Left ventricle myocardium inferior (tissue), 1 donor: ENCODE results near the gene MBIP. TPM values are rescaled to one million over a fixed set of nuclear protein-coding genes. Genes with fewer than 3 reads are reported as not detected.
A peak's percentile ranks its signal among the peaks of the same experiment; 100 is the strongest.

ENCODE experiments used
- DNase-seq: peaks from one replicate; pipeline ENCODE4 v3.0.0-alpha.2; 2020
- H3K27ac ChIP-seq: fragments of 200-600 bp; replicated peaks from 2 replicates; pipeline ENCODE4 v1.8.0; 2021
- H3K27me3 ChIP-seq: fragments of 200-600 bp; 2 replicates; pipeline ENCODE4 v1.8.0; 2021; ENCODE audit warnings: low read depth
- H3K36me3 ChIP-seq: fragments of 200-600 bp; 2 replicates; pipeline ENCODE4 v1.8.0; 2021
- H3K4me1 ChIP-seq: fragments of 200-600 bp; 2 replicates; pipeline ENCODE4 v1.8.0; 2021
- H3K4me3 ChIP-seq: fragments of 200-600 bp; 2 replicates; pipeline ENCODE4 v1.8.0; 2021; ENCODE audit warnings: mild to moderate bottlenecking, moderate library complexity
- H3K9me3 ChIP-seq: fragments of 200-600 bp; replicated peaks from 2 replicates; pipeline ENCODE4 v1.8.0; 2021
- intact Hi-C: fragments of 100-400 bp; cut with micrococcal nuclease; formaldehyde crosslinking; loops from one replicate; pipeline ENCODE4 v1.11.0; 2022
- total RNA-seq: library from RNA; stranded (reverse); fragmentation: NEBNext Ultra II Directional; extraction: Animal tissue kit (Norgen Biotek cat#: 25700); gene quantifications from one replicate; pipeline ENCODE4 v1.2.1, GENCODE V29; 2021
- TF ChIP-seq, protein P1 (sequence below): fragments of 200-600 bp; IDR thresholded peaks from 2 replicates; pipeline ENCODE4 v1.8.0; 2021; ENCODE audit warnings: antibody characterized with exemption, mild to moderate bottlenecking, borderline replicate concordance
- donor health status: DM: no; HTN: yes; CAD: no; lungs with severe emphysema.

The MBIP gene
- total RNA-seq, 1 donor from 2014 or later: 8.4 TPM

DNA sequence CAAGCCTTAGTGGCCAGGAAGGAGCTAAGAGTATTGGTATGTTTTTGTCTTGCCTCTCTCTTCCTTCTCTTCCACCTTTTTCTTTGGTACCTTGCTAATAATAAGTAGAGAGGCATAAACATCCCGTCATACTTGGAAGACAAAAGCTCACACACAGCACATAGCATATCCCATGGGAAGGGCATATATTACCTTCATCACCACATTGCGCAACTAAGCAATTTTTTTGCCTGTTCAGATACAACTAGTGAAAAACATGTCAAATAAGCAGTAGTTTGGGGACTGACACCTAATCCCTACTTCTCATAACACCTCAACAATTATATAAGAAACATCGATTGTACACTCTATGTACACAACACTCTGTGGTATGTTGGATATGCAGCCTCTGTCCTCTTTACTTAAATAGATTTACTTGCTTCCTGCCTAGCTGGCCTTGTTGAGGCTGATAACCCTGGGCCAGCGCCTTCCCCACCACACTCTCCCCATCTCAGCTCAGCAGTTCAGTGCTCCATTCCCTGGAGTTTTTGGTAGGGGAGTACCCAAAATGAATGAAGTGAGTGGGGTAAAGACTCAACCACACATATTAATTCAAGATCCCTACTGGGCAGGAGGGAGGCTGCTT lies 35.4 kb downstream of the MBIP start:
- H3K36me3 ChIP-seq: no peaks in the 10 kb centered on the region
- no peaks in the 10 kb centered on the region for H3K9me3 ChIP-seq
- H3K27ac ChIP-seq: no peak overlapping the region
- DNase-seq: no peak
- no peak overlapping the region for H3K4me3 ChIP-seq
- TF ChIP-seq, protein P1, sequence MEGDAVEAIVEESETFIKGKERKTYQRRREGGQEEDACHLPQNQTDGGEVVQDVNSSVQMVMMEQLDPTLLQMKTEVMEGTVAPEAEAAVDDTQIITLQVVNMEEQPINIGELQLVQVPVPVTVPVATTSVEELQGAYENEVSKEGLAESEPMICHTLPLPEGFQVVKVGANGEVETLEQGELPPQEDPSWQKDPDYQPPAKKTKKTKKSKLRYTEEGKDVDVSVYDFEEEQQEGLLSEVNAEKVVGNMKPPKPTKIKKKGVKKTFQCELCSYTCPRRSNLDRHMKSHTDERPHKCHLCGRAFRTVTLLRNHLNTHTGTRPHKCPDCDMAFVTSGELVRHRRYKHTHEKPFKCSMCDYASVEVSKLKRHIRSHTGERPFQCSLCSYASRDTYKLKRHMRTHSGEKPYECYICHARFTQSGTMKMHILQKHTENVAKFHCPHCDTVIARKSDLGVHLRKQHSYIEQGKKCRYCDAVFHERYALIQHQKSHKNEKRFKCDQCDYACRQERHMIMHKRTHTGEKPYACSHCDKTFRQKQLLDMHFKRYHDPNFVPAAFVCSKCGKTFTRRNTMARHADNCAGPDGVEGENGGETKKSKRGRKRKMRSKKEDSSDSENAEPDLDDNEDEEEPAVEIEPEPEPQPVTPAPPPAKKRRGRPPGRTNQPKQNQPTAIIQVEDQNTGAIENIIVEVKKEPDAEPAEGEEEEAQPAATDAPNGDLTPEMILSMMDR: no peak
- intact Hi-C loops: no loop called here
- H3K27me3 ChIP-seq: peaks cover 39% of the 10 kb centered on the region
- no peaks in the 10 kb centered on the region for H3K4me1 ChIP-seq

DNA sequence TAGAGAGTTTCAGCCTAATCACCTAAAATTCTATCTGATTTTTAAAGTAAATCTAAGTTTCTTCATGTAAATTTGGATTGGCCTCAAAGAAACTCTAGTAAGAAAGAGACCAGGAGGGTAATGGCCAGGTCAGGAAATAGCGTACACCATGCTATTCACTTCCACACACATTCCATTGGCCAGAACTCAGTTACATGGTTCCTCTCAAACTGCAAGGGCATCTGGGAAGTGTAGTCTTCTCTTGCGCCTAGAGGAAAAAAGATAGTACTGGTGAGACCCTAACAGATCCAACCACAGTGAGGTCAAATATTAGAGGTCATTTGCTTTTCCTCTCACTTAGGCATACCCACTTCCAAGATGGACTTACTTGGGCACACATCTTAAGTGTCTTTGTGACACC lies 39.1 kb downstream of the MBIP start:
- intact Hi-C loops: no loop called here
- peaks cover 65% of the 10 kb centered on the region for H3K27me3 ChIP-seq

DNA sequence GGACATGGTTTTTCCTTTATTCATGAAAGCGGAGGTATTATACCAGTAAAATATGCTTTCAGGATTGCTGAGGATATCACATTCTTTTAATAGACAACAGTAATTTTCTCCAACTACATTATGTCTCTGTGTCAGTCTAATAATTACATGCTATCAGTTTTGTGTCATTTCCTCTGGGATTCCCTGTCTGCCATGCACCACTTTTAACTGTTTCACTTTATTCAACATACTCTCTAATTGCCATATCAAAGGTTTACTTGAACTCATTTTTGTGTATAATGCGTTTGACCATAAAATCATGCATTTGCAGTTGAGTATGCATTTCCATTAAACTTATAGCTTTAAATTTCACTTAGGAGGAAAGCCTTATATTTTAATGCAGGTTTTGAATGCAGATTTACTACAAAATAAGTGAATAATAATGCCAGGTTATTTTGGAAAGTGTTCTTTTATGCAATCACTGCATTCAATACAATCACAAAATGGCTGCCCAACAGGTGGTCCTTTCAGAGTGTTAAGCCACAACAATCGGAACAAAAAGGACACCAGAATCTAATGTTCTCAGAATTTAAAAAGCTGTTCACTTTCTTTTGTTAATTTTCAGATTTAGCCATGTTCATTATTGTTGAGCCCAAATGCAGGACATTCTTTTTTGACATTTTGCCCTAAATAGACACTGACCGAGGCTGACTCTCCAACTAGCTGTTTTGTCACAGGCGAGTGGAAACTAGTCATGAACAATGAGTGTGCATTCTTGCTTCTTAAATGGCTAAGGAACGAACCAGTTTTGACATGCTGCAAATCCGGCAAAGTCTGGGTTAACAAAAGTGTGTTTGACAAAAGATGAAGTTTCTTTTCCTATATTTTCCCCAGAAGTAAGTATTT lies 40.9 kb downstream of the MBIP start:
- no peak overlapping the region for H3K27ac ChIP-seq
- H3K9me3 ChIP-seq: no peaks in the 10 kb centered on the region
- TF ChIP-seq, protein P1: no peak
- H3K4me3 ChIP-seq: no peak overlapping the region
- H3K4me1 ChIP-seq: no peaks in the 10 kb centered on the region
- no peak for DNase-seq
- peaks cover 72% of the 10 kb centered on the region for H3K27me3 ChIP-seq
- intact Hi-C loops: no loop called here
- H3K36me3 ChIP-seq: no peaks in the 10 kb centered on the region

More for the DNA sequence above, 39.1 kb downstream of the MBIP start:
- H3K36me3 ChIP-seq: no peaks in the 10 kb centered on the region
- H3K27ac ChIP-seq: no peak overlapping the region
- no peaks in the 10 kb centered on the region for H3K9me3 ChIP-seq
- no peak for DNase-seq
- TF ChIP-seq, protein P1: no peak
- H3K4me3 ChIP-seq: no peak overlapping the region
- no peaks in the 10 kb centered on the region for H3K4me1 ChIP-seq

DNA sequence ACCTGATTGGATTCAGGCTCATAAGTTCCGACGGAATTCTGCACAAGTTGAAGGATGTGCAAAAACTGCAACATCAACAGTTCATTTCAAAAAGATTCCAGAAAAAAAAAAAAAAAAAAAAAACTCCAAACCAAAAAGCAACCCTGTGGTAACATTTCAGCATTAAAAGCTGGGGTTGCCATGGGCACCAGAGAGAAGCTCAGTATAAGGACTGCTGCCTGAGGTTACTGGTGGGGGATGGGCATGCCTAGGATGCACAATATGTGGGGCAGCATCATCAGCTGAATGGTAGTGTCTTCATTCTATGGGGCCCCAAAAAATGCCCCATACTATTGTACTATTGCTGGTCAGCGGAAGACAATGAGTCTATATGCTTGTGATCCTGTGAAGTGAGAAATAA lies 44.7 kb downstream of the MBIP start:
- H3K27me3 ChIP-seq: peaks cover 89% of the 10 kb centered on the region
- TF ChIP-seq, protein P1: no peak
- H3K27ac ChIP-seq: no peak overlapping the region
- H3K36me3 ChIP-seq: no peaks in the 10 kb centered on the region
- DNase-seq: no peak
- H3K4me1 ChIP-seq: peaks cover 10% of the 10 kb centered on the region
- intact Hi-C loops: no loop called here
- H3K9me3 ChIP-seq: no peaks in the 10 kb centered on the region
- no peak overlapping the region for H3K4me3 ChIP-seq

DNA sequence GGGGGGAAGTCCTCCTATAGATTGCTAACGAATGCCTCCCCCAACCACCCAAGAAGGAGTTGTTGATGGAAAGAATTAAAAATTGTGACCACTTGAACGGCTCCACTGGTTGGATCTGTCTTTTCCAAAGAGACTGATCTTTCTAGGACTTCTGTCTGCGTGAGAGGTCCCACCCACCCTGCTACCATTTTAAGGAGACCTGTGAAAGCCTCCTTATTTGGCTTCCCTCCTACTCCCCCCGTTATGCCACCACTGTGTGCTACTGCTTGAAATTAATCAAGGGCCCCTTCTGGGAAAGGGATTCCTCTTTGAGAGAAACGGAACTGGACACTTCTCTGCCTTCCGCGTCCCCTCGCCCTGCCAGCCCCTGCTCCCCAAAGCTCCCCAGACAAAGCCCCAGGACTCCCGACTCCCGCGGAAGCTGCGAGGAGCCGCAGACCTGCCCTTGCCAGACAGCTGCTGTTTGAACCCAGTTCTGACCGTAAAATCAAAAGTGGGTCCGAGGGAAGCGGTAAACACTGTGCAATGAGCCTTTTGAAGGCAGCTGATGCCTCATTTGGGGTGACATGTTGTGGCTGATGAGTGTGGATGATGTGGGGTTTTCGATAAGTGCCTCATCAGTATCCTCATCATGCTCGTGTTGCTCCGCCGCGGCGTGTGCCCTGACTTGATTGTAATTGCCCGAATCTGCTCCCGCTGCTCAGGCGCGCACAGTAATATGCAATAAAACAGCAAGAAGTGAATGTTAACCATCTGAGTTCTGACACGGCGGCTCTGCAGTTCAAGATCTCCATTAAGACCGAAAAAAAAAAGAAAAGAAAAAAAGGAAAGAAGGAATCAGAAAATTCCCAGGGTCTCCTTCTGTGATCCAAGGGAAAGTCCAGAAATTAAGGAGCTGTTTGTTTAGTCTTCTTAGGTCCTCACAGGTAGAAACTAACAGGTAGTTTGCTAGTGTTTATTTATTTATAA lies 48.2 kb downstream of the MBIP start:
- peaks cover 71% of the 10 kb centered on the region for H3K27me3 ChIP-seq
- peaks cover 10% of the 10 kb centered on the region for H3K4me1 ChIP-seq
- no peaks in the 10 kb centered on the region for H3K9me3 ChIP-seq
- DNase-seq: no peak
- H3K36me3 ChIP-seq: no peaks in the 10 kb centered on the region
- no peak overlapping the region for H3K27ac ChIP-seq
- H3K4me3 ChIP-seq: peak overlapping the region; percentile 55
- TF ChIP-seq, protein P1: no peak
- intact Hi-C loops: no loop called here
